ENCODE measurements around the gene CEACAM7. TPM values are rescaled to one million over a fixed set of nuclear protein-coding genes. Genes with fewer than 3 reads are reported as not detected.
"Not testable (repeated sequence)": the region's sequence is repeated elsewhere in the genome, so short reads cannot be mapped to it uniquely, and the experiment has no call there.

CEACAM7 gene
- not detected for total RNA-seq

- H3K9me3 Mint-ChIP-seq = no peaks in the 10 kb centered on the region
- peaks cover 4% of the 10 kb centered on the region for H3K36me3 Mint-ChIP-seq
- H3K4me1 Mint-ChIP-seq (ENCODE audit: low read depth in 2 of 2) = peaks cover 0 to 7% of the 10 kb centered on the region in 2 donors
- H3K4me3 Mint-ChIP-seq = no peak within 1 kb of the TSS
- ATAC-seq (no peak), DNase-seq (ENCODE audit: low spot score) (no peak)
- H3K27me3 Mint-ChIP-seq = peaks cover 22 to 27% of the 10 kb centered on the region in 2 donors
- H3K27ac Mint-ChIP-seq = no peak within 1 kb of the TSS
Measured at GRCh38 chr19:41688098-41688497, at the start of gene CEACAM7. Gene CEACAM7, minus strand, starts transcription at chr19:41688270. Its CDS starts 105 bp downstream, at chr19:41688165.

DNA sequence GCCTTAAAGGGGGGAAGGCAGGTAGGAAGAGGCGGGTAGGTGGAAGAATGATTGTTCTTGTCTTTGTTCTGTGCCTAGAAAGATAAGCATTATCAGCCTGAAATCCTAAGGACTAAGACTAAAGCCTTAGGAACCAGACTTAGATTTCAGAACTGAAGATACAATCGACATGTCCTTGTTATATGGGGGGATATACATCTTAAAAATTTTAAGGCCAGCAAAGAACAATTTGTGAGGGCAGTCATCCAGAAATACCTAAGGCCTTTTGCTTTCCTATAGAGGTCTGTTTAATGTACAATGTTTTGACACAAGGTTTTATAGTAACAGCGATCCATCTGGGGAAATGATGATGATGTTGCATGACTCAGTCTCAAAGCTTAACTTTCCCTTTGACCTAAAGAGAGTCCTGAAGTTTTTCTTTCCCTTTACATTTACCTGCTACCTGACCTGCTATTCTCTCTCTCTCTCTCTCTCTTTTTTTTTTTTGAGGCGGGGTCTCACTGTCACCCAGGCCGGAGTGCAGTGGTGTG, 47.1 kb upstream of the CEACAM7 start:
- H3K27me3 Mint-ChIP-seq = peaks cover 31 to 43% of the 10 kb centered on the region in 2 donors
- H3K9me3 Mint-ChIP-seq = no peaks in the 10 kb centered on the region
- DNase-seq (ENCODE audit: low spot score) (no peak), ATAC-seq (no peak)
- no peaks in the 10 kb centered on the region for H3K4me1 Mint-ChIP-seq (ENCODE audit: low read depth in 2 of 2)
- no peak overlapping the region for H3K27ac Mint-ChIP-seq
- H3K4me3 Mint-ChIP-seq = no peak overlapping the region
- no peaks in the 10 kb centered on the region for H3K36me3 Mint-ChIP-seq

- Mint-ChIP-seq H3K27ac (no peak overlapping the region), H3K4me3 (no peak overlapping the region), H3K36me3 (no peaks in the 10 kb centered on the region), H3K9me3 (no peaks in the 10 kb centered on the region), H3K27me3 (peaks cover 27 to 43% of the 10 kb centered on the region in 2 donors), H3K4me1 (ENCODE audit: low read depth in 2 of 2) (no peaks in the 10 kb centered on the region)
- no peak for ATAC-seq
- no peak for DNase-seq (ENCODE audit: low spot score)
Measured at GRCh38 chr19:41734585-41734984, 46.5 kb upstream of the CEACAM7 start.

DNA sequence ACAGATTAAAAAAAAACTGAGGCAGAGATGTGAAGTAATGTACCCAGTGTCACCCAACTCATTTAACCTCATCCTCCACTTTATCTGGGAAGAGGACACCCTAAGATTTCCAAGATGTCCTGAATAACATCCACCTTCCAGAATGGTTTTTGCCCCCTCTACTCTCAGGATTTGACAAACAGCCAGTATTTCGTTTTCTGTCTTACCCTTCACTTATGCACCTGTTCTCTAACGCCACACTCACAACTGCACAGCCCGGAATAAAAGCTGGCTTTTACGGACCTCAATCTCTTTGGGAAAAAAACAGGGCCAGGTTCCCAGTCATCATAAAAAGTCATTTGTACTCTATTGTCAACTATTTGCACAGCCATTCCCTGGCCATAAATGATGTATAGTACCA, 46.1 kb upstream of the CEACAM7 start:
- peaks cover 30 to 40% of the 10 kb centered on the region in 2 donors for H3K27me3 Mint-ChIP-seq
- no peaks in the 10 kb centered on the region for H3K36me3 Mint-ChIP-seq
- ATAC-seq = no peak
- no peaks in the 10 kb centered on the region for H3K4me1 Mint-ChIP-seq (ENCODE audit: low read depth in 2 of 2)
- H3K4me3 Mint-ChIP-seq = no peak overlapping the region
- no peak for DNase-seq (ENCODE audit: low spot score)
- no peaks in the 10 kb centered on the region for H3K9me3 Mint-ChIP-seq
- no peak overlapping the region for H3K27ac Mint-ChIP-seq

DNA sequence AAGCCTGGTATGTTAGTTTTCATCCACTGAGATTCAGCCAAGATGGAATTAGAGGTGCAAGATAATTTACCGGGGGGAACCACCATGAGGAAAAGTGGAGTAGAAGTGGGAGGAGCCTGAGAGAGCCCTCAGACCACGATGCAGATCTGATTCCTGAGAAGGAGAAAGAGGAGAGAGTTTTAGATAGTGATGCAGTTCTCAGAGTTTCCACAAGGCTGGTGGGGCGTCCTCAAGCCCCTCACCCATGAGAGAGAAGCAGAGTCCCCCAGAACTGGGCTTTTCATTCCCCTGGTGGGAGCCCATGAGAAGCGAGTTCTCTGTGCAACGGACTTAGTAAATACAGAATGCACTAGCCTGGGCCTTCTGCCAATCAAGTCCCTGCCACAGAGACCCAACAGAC, 38.4 kb upstream of the CEACAM7 start:
- Mint-ChIP-seq H3K27me3 (peaks cover 35 to 37% of the 10 kb centered on the region in 2 donors), H3K9me3 (no peaks in the 10 kb centered on the region), H3K27ac (no peak overlapping the region), H3K4me1 (ENCODE audit: low read depth in 2 of 2) (no peaks in the 10 kb centered on the region), H3K36me3 (no peaks in the 10 kb centered on the region), H3K4me3 (no peak overlapping the region)
- no peak for DNase-seq (ENCODE audit: low spot score)
- ATAC-seq = no peak

GRCh38 chr19:41720103-41720502, 32.0 kb upstream of the CEACAM7 start:
- H3K4me1 Mint-ChIP-seq (ENCODE audit: low read depth in 2 of 2) = no peaks in the 10 kb centered on the region
- DNase-seq (ENCODE audit: low spot score) = no peak
- H3K27me3 Mint-ChIP-seq = peaks cover 16 to 17% of the 10 kb centered on the region in 2 donors
- H3K4me3 Mint-ChIP-seq = no peak overlapping the region
- H3K9me3 Mint-ChIP-seq = no peaks in the 10 kb centered on the region
- H3K27ac Mint-ChIP-seq = no peak overlapping the region
- no peaks in the 10 kb centered on the region for H3K36me3 Mint-ChIP-seq
- ATAC-seq = peak in 1 of 2 donors; percentile 34

- DNase-seq (ENCODE audit: low spot score) (no peak), ATAC-seq (no peak)
- Mint-ChIP-seq H3K27ac (no peak overlapping the region), H3K36me3 (no peaks in the 10 kb centered on the region), H3K4me3 (no peak overlapping the region), H3K27me3 (peaks cover 16 to 17% of the 10 kb centered on the region in 2 donors), H3K4me1 (ENCODE audit: low read depth in 2 of 2) (no peaks in the 10 kb centered on the region), H3K9me3 (no peaks in the 10 kb centered on the region)
Measured at GRCh38 chr19:41718761-41719160, 30.7 kb upstream of the CEACAM7 start.

DNA sequence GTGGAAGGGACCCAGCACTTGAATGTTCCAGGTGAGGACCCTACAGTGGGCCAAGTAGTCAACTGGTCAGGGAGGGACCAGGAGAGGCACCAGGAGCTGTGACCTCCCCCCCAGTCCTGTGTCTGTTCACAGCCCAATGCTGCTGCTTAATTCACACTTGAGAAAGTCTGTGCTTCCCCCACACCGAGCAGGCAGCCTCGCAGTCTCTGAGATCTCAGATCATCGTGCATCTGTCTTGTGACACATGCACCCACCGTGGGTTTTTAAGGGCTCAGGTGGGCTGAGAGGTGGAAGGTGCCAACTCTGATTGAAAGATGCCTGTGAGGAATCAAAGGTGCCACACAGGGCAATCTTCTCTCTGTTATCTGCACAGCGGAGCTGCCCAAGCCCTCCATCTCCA, 26.5 kb upstream of the CEACAM7 start:
- Mint-ChIP-seq H3K9me3 (no peaks in the 10 kb centered on the region), H3K27me3 (peaks cover 14 to 32% of the 10 kb centered on the region in 2 donors), H3K27ac (no peak overlapping the region), H3K4me3 (no peak overlapping the region), H3K36me3 (no peaks in the 10 kb centered on the region), H3K4me1 (ENCODE audit: low read depth in 2 of 2) (no peaks in the 10 kb centered on the region)
- no peak for DNase-seq (ENCODE audit: low spot score)
- no peak for ATAC-seq

GRCh38 chr19:41711376-41712261, 23.5 kb upstream of the CEACAM7 start:
- no peaks in the 10 kb centered on the region for H3K36me3 Mint-ChIP-seq
- ATAC-seq = no peak
- no peak for DNase-seq (ENCODE audit: low spot score)
- H3K27me3 Mint-ChIP-seq = peaks cover 16 to 26% of the 10 kb centered on the region in 2 donors
- H3K27ac Mint-ChIP-seq = no peak overlapping the region
- no peaks in the 10 kb centered on the region for H3K9me3 Mint-ChIP-seq
- no peak overlapping the region for H3K4me3 Mint-ChIP-seq
- H3K4me1 Mint-ChIP-seq (ENCODE audit: low read depth in 2 of 2) = peaks cover 5% of the 10 kb centered on the region in 2 donors

- ATAC-seq (no peak), DNase-seq (ENCODE audit: low spot score) (no peak)
- H3K4me3 Mint-ChIP-seq = no peak overlapping the region
- H3K27ac Mint-ChIP-seq = no peak overlapping the region
- H3K36me3 Mint-ChIP-seq = no peaks in the 10 kb centered on the region
- peaks cover 5% of the 10 kb centered on the region in 2 donors for H3K4me1 Mint-ChIP-seq (ENCODE audit: low read depth in 2 of 2)
- peaks cover 15 to 36% of the 10 kb centered on the region in 2 donors for H3K27me3 Mint-ChIP-seq
- no peaks in the 10 kb centered on the region for H3K9me3 Mint-ChIP-seq
Measured at GRCh38 chr19:41709951-41710645, 22.0 kb upstream of the CEACAM7 start.

GRCh38 chr19:41709516-41709915, 21.4 kb upstream of the CEACAM7 start:
- H3K9me3 Mint-ChIP-seq; DNase-seq (ENCODE audit: low spot score); H3K4me1 Mint-ChIP-seq (ENCODE audit: low read depth in 2 of 2); H3K4me3 Mint-ChIP-seq; H3K27ac Mint-ChIP-seq; ATAC-seq; H3K36me3 Mint-ChIP-seq: not testable (repeated sequence)
- H3K27me3 Mint-ChIP-seq = peaks cover 15 to 36% of the 10 kb centered on the region in 2 donors

GRCh38 chr19:41708481-41708880, 20.4 kb upstream of the CEACAM7 start, which contains the start of gene CEACAM5:
Gene CEACAM5, plus strand, starts transcription at chr19:41708626. Its CDS starts 106 bp downstream, at chr19:41708732.
- no peak within 1 kb of the TSS for H3K4me3 Mint-ChIP-seq
- DNase-seq (ENCODE audit: low spot score) (no peak), ATAC-seq (no peak)
- H3K36me3 Mint-ChIP-seq = no peaks in the 10 kb centered on the region
- H3K27me3 Mint-ChIP-seq = peaks cover 11 to 32% of the 10 kb centered on the region in 2 donors
- H3K27ac Mint-ChIP-seq = no peak within 1 kb of the TSS
- H3K4me1 Mint-ChIP-seq (ENCODE audit: low read depth in 2 of 2) = peaks cover 5% of the 10 kb centered on the region in 2 donors
- no peaks in the 10 kb centered on the region for H3K9me3 Mint-ChIP-seq

DNA sequence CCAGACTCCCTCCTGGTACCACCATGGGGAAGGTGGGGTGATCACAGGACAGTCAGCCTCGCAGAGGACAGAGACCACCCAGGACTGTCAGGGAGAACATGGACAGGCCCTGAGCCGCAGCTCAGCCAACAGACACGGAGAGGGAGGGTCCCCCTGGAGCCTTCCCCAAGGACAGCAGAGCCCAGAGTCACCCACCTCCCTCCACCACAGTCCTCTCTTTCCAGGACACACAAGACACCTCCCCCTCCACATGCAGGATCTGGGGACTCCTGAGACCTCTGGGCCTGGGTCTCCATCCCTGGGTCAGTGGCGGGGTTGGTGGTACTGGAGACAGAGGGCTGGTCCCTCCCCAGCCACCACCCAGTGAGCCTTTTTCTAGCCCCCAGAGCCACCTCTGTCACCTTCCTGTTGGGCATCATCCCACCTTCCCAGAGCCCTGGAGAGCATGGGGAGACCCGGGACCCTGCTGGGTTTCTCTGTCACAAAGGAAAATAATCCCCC, 19.9 kb upstream of the CEACAM7 start:
- no peak for DNase-seq (ENCODE audit: low spot score)
- Mint-ChIP-seq H3K36me3 (no peaks in the 10 kb centered on the region), H3K4me3 (no peak overlapping the region), H3K27ac (no peak overlapping the region), H3K4me1 (ENCODE audit: low read depth in 2 of 2) (peaks cover 5% of the 10 kb centered on the region in 2 donors), H3K27me3 (peaks cover 9 to 27% of the 10 kb centered on the region in 2 donors), H3K9me3 (no peaks in the 10 kb centered on the region)
- ATAC-seq = no peak

DNA sequence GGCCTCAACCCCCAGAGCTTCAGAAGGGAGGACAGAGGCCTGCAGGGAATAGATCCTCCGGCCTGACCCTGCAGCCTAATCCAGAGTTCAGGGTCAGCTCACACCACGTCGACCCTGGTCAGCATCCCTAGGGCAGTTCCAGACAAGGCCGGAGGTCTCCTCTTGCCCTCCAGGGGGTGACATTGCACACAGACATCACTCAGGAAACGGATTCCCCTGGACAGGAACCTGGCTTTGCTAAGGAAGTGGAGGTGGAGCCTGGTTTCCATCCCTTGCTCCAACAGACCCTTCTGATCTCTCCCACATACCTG, 19.4 kb upstream of the CEACAM7 start:
- H3K4me3 Mint-ChIP-seq = no peak overlapping the region
- peaks cover 9 to 22% of the 10 kb centered on the region in 2 donors for H3K27me3 Mint-ChIP-seq
- peak overlapping the region in 1 of 2 donors; percentile 43 for H3K27ac Mint-ChIP-seq
- ATAC-seq (no peak), DNase-seq (ENCODE audit: low spot score) (no peak)
- H3K9me3 Mint-ChIP-seq = no peaks in the 10 kb centered on the region
- peaks cover 5% of the 10 kb centered on the region in 2 donors for H3K4me1 Mint-ChIP-seq (ENCODE audit: low read depth in 2 of 2)
- no peaks in the 10 kb centered on the region for H3K36me3 Mint-ChIP-seq

All from natural killer cell treated with Interleukin-12 subunit alpha and Interleukin-12 subunit beta and Interleukin-15 and Interleukin-18, amount 100 ng/mL, for 72 hours (primary cell).